Caco-2 (cell line): ENCODE measurements around the gene MED10. TPM values are rescaled to one million over a fixed set of nuclear protein-coding genes. Genes with fewer than 3 reads are reported as not detected.

Source experiments
- BruUV-seq: library from RNA; stranded (reverse); fragments of 400-500 nt; replicated peaks from 2 replicates; lab custom pipeline; 2021; lab: Mats Ljungman, UMichigan
- CTCF ChIA-PET: fragments of 300-600 bp; sonication (Branson Sonifier 250); formaldehyde crosslinking; loops from one replicate; lab custom pipeline; 2022; ENCODE audit warnings: antibody characterized with exemption; lab: Charles Lee
- POLR2A ChIA-PET: fragments of 300-600 bp; sonication (Branson Sonifier 250); formaldehyde crosslinking; loops from one replicate; lab custom pipeline; 2022; ENCODE audit warnings: antibody characterized with exemption; lab: Charles Lee
- DNase-seq, 2 experiments: peaks; one replicate each; pipeline versions ENCODE4 v3.0.0 to v3.0.0-alpha.2; 2020 to 2022
- H3K27me3 ChIP-seq: replicated peaks from 2 replicates; pipeline ENCODE4 v1.6.0; 2011; ENCODE audit warnings: low read length; ENCODE audit not compliant: control insufficient read depth, insufficient read depth
- H3K36me3 ChIP-seq: 2 replicates; pipeline ENCODE4 v1.5.1; 2011; ENCODE audit warnings: low read length; ENCODE audit not compliant: control insufficient read depth, insufficient read depth
- H3K4me1 ChIP-seq: fragments of 250-450 bp; sonication (Bioruptor Pico); 2 replicates; pipeline ENCODE4 v1.5.1; 2020; ENCODE audit warnings: mild to moderate bottlenecking
- H3K4me3 ChIP-seq: 2 replicates; pipeline ENCODE4 v1.5.1; 2011; ENCODE audit warnings: low read depth, mild to moderate bottlenecking, control low read depth, low read length
- H3K9me3 ChIP-seq: fragments of 250-450 bp; sonication (Bioruptor Pico); 2 replicates; pipeline ENCODE4 v1.5.1; 2020; ENCODE audit warnings: mild to moderate bottlenecking, moderate library complexity
- H3K27ac Mint-ChIP-seq: one replicate; pipeline ENCODE4 v1.8.0; 2022; ENCODE audit warnings: mixed read lengths; ENCODE audit not compliant: unreplicated experiment
- H3K27me3 Mint-ChIP-seq: one replicate; pipeline ENCODE4 v1.8.0; 2022; ENCODE audit warnings: mixed read lengths; ENCODE audit not compliant: insufficient read depth, unreplicated experiment
- H3K36me3 Mint-ChIP-seq: one replicate; pipeline ENCODE4 v1.8.0; 2022; ENCODE audit warnings: mild to moderate bottlenecking, mixed read lengths; ENCODE audit not compliant: insufficient read depth, unreplicated experiment
- H3K4me1 Mint-ChIP-seq: one replicate; pipeline ENCODE4 v1.8.0; 2022; ENCODE audit warnings: low read depth, mixed read lengths; ENCODE audit not compliant: unreplicated experiment
- H3K4me3 Mint-ChIP-seq: one replicate; pipeline ENCODE4 v1.8.0; 2022; ENCODE audit warnings: mild to moderate bottlenecking, moderate library complexity, mixed read lengths; ENCODE audit not compliant: unreplicated experiment
- H3K9me3 Mint-ChIP-seq: one replicate; pipeline ENCODE4 v1.8.0; 2022; ENCODE audit warnings: mixed read lengths; ENCODE audit not compliant: unreplicated experiment
- CTCF ChIP-seq, 2 experiments: fragments of 200-600 bp in 1 of 2; IDR thresholded peaks; 1 replicate in 1 of 2; 2 replicates in 1 of 2; pipeline versions ENCODE4 v1.5.1 to v1.8.0; 2011 to 2022; ENCODE audit warnings: antibody characterized with exemption in 1 of 2, control low read depth in 1 of 2, inconsistent platforms in 1 of 2, low read depth in 1 of 2, low read length in 1 of 2, mild to moderate bottlenecking in 1 of 2, moderate library complexity in 1 of 2; ENCODE audit not compliant: insufficient read depth in 1 of 2, severe bottlenecking in 1 of 2, unreplicated experiment in 1 of 2
- intact Hi-C: fragments of 100-400 bp; cut with micrococcal nuclease; formaldehyde crosslinking; loops from one replicate; pipeline ENCODE4 v1.10.0; 2022; ENCODE audit not compliant: unreplicated experiment
- total RNA-seq: library from RNA; stranded (reverse); gene quantifications from 2 replicates; pipeline ENCODE4 v1.2.3, GENCODE V29; 2022

MED10 gene
- total RNA-seq, 1 experiment from 2014 or later = 50.6 TPM

GRCh38 chr5:6333182-6333905 is 45.0 kb downstream of the MED10 start:
- BruUV-seq = no TSS peak
- no peak for DNase-seq
- intact Hi-C loops = no loop called here

GRCh38 chr5:6328173-6328572 is 50.2 kb downstream of the MED10 start:
- DNase-seq = peak; percentile 63 to 70
- CTCF ChIA-PET = no interaction called here
- Histone ChIP-seq H3K4me3 (no peak overlapping the region), H3K4me1 (no peaks in the 10 kb centered on the region), H3K27me3 (no peaks in the 10 kb centered on the region), H3K9me3 (no peaks in the 10 kb centered on the region), H3K36me3 (no peaks in the 10 kb centered on the region)
- peaks cover 10% of the 10 kb centered on the region for H3K9me3 Mint-ChIP-seq
- H3K36me3 Mint-ChIP-seq = no peaks in the 10 kb centered on the region
- POLR2A ChIA-PET = no interaction called here
- no TSS peak for BruUV-seq
- no peak overlapping the region for H3K27ac Mint-ChIP-seq
- H3K4me3 Mint-ChIP-seq = no peak overlapping the region
- intact Hi-C loops = no loop called here
- no peak for TF ChIP-seq CTCF (IDR thresholded peaks at IDR 0.05; ENCODE audit: insufficient read depth in 1 of 2, low read depth in 1 of 2, low read length in 1 of 2, severe bottlenecking in 1 of 2, unreplicated experiment in 1 of 2)
- peaks cover 4% of the 10 kb centered on the region for H3K27me3 Mint-ChIP-seq
- H3K4me1 Mint-ChIP-seq = no peaks in the 10 kb centered on the region

More at GRCh38 chr5:6333182-6333905, 45.0 kb downstream of the MED10 start:
- no peaks in the 10 kb centered on the region for H3K4me1 Mint-ChIP-seq
- peaks cover 9% of the 10 kb centered on the region for H3K27me3 Mint-ChIP-seq
- Histone ChIP-seq H3K36me3 (no peaks in the 10 kb centered on the region), H3K4me3 (no peak overlapping the region), H3K4me1 (no peaks in the 10 kb centered on the region), H3K27me3 (no peaks in the 10 kb centered on the region), H3K9me3 (no peaks in the 10 kb centered on the region)
- H3K27ac Mint-ChIP-seq = no peak overlapping the region
- ChIA-PET POLR2A (no interaction called here), CTCF (no interaction called here)
- H3K36me3 Mint-ChIP-seq = no peaks in the 10 kb centered on the region
- H3K4me3 Mint-ChIP-seq = no peak overlapping the region
- TF ChIP-seq CTCF (IDR thresholded peaks at IDR 0.05; ENCODE audit: insufficient read depth in 1 of 2, low read depth in 1 of 2, low read length in 1 of 2, severe bottlenecking in 1 of 2, unreplicated experiment in 1 of 2) = no peak
- H3K9me3 Mint-ChIP-seq = peaks cover 10% of the 10 kb centered on the region

GRCh38 chr5:6326776-6327175 is 51.6 kb downstream of the MED10 start:
- no peaks in the 10 kb centered on the region for H3K4me1 Mint-ChIP-seq
- Histone ChIP-seq H3K4me1 (no peaks in the 10 kb centered on the region), H3K4me3 (no peak overlapping the region), H3K9me3 (no peaks in the 10 kb centered on the region), H3K27me3 (no peaks in the 10 kb centered on the region), H3K36me3 (no peaks in the 10 kb centered on the region)
- intact Hi-C loops = no loop called here
- ChIA-PET CTCF (no interaction called here), POLR2A (no interaction called here)
- no TSS peak for BruUV-seq
- no peaks in the 10 kb centered on the region for H3K36me3 Mint-ChIP-seq
- H3K27ac Mint-ChIP-seq = no peak overlapping the region
- H3K4me3 Mint-ChIP-seq = no peak overlapping the region
- DNase-seq = no peak
- no peak for TF ChIP-seq CTCF (IDR thresholded peaks at IDR 0.05; ENCODE audit: insufficient read depth in 1 of 2, low read depth in 1 of 2, low read length in 1 of 2, severe bottlenecking in 1 of 2, unreplicated experiment in 1 of 2)
- peaks cover 10% of the 10 kb centered on the region for H3K9me3 Mint-ChIP-seq
- peaks cover 4% of the 10 kb centered on the region for H3K27me3 Mint-ChIP-seq
